Measurements from ENCODE around the gene AUTS2.

GRCh38 chr7:70034999-70035398 is 436.7 kb downstream of the AUTS2 start:
- no peak for TF ChIP-seq REST (tag by site-specific recombination; IDR thresholded peaks at IDR 0.05)
- TF ChIP-seq MZF1 (tag by site-specific recombination; IDR thresholded peaks at IDR 0.05; ENCODE audit: borderline replicate concordance): no peak
- no peak for TF ChIP-seq ZNF670 (tag by site-specific recombination; IDR thresholded peaks at IDR 0.05; ENCODE audit: low read depth)
- TF ChIP-seq ZNF791 (tag by site-specific recombination; IDR thresholded peaks at IDR 0.05): no peak
- no peak for TF ChIP-seq ZNF239 (tag by site-specific recombination; IDR thresholded peaks at IDR 0.05)
- TF ChIP-seq ZNF76 (tag by site-specific recombination; IDR thresholded peaks at IDR 0.05; ENCODE audit: borderline replicate concordance, low read depth): no peak
